HepG2 (cell line): ENCODE results near the gene TRIM44. TPM values are rescaled to one million over a fixed set of nuclear protein-coding genes. Genes with fewer than 3 reads are reported as not detected.

Experiments
- ATAC-seq: fragments of 200-7000 bp; cut with Tn5 transposase; 3 replicates; pipeline ENCODE4 v1.9.1; 2020; ENCODE audit warnings: mild to moderate bottlenecking, moderate library complexity
- BruUV-seq: library from RNA; stranded (reverse); fragments of 400-500 nt; replicated peaks from 2 replicates; lab custom pipeline; 2021; lab: Mats Ljungman, UMichigan
- CTCF ChIA-PET: fragments of 300-600 bp; formaldehyde crosslinking; extraction: SDS; loops from one replicate; lab custom pipeline; 2021; ENCODE audit warnings: low total read pairs, inconsistent platforms, low intra/inter-chr PET ratio; lab: Yijun Ruan, JAX
- POLR2A ChIA-PET: fragments of 350-600 bp; sonication (Branson Sonifier 250); formaldehyde crosslinking; loops from one replicate; lab custom pipeline; 2020; ENCODE audit warnings: antibody characterized with exemption, inconsistent platforms; lab: Yijun Ruan, JAX
- DNase-seq: peaks from one replicate; pipeline ENCODE4 v3.0.0-alpha.2; 2015; ENCODE audit warnings: low spot score
- FAIRE-seq: peaks from 3 replicates; lab custom pipeline; 2011; peaks lifted over from hg19 to GRCh38; lab: Jason Lieb, UNC
- H2AFZ ChIP-seq: one replicate; pipeline ENCODE4 v1.6.1; 2011; ENCODE audit warnings: low read length, inconsistent platforms
- H3K27ac ChIP-seq: fragments of 300-600 bp; 3 replicates; pipeline ENCODE4 v1.8.0; 2011; ENCODE audit warnings: mixed run types, mild to moderate bottlenecking, mixed read lengths, low read length, inconsistent platforms; ENCODE audit not compliant: insufficient read depth; ENCODE audit errors: extremely low read length
- H3K27me3 ChIP-seq, 2 experiments: fragments of 200-600 bp in 1 of 2; 2 replicates in 1 of 2; 3 replicates in 1 of 2; pipeline versions ENCODE4 v1.6.0 to v1.8.0; 2011; ENCODE audit warnings: low read length in 2 of 2, mild to moderate bottlenecking in 2 of 2, moderate library complexity in 2 of 2, inconsistent platforms in 1 of 2; ENCODE audit not compliant: insufficient read depth in 2 of 2, control insufficient read depth in 1 of 2
- H3K36me3 ChIP-seq, 2 experiments: fragments of 200-600 bp in 1 of 2; replicated peaks in 1 of 2; 2 replicates in 1 of 2; 3 replicates in 1 of 2; pipeline versions ENCODE4 v1.5.1 to v1.8.0; 2011; ENCODE audit warnings: low read length in 2 of 2, inconsistent platforms in 1 of 2; ENCODE audit not compliant: insufficient read depth in 2 of 2, control insufficient read depth in 1 of 2
- H3K4me1 ChIP-seq: 2 replicates; pipeline ENCODE4 v1.5.1; 2012; ENCODE audit warnings: low read length, inconsistent platforms; ENCODE audit not compliant: insufficient read depth
- H3K4me2 ChIP-seq: 2 replicates; pipeline ENCODE4 v1.6.0; 2011; ENCODE audit warnings: low read depth, low read length, inconsistent platforms
- H3K4me3 ChIP-seq, 3 experiments: fragments of 200-600 bp in 1 of 3; sonication (generic), shearing (Covaris generic) in 1 of 3; replicated peaks in 1 of 3; 2 replicates each; pipeline ENCODE4 v1.5.1; 2011 to 2016; ENCODE audit warnings: low read length in 3 of 3, inconsistent platforms in 2 of 3, low read depth in 2 of 3, mild to moderate bottlenecking in 2 of 3, control low read depth in 1 of 3, mixed read lengths in 1 of 3; ENCODE audit not compliant: insufficient read depth in 1 of 3
- H3K79me2 ChIP-seq: one replicate; pipeline ENCODE4 v1.6.1; 2011; ENCODE audit warnings: low read length, inconsistent platforms; ENCODE audit not compliant: insufficient read depth
- H3K9ac ChIP-seq: 2 replicates; pipeline ENCODE4 v1.6.0; 2011; ENCODE audit warnings: mild to moderate bottlenecking, low read depth, low read length, inconsistent platforms; ENCODE audit not compliant: insufficient read depth
- H3K9me3 ChIP-seq: 2 replicates; pipeline ENCODE4 v1.5.1; 2012; ENCODE audit warnings: mild to moderate bottlenecking, low read length
- H4K20me1 ChIP-seq: 2 replicates; pipeline ENCODE4 v1.6.0; 2011; ENCODE audit warnings: inconsistent platforms, mild to moderate bottlenecking, low read length, moderate library complexity; ENCODE audit not compliant: insufficient read depth
- HMG20A ChIP-seq: IDR thresholded peaks from 2 replicates; pipeline ENCODE4 v1.6.1; 2016; ENCODE audit warnings: borderline replicate concordance
- HNF4A ChIP-seq: sonication (generic); formaldehyde crosslinking; IDR thresholded peaks from 2 replicates; pipeline ENCODE4 v1.4.0; 2020; ENCODE audit warnings: missing genetic modification reagents
- HNF4G ChIP-seq, 2 experiments: sonication (generic) in 1 of 2; formaldehyde crosslinking in 1 of 2; IDR thresholded peaks; 2 replicates each; pipeline versions ENCODE4 v1.4.0 to v1.6.1; 2011 to 2020; ENCODE audit warnings: borderline replicate concordance in 2 of 2, low read depth in 2 of 2, mild to moderate bottlenecking in 2 of 2, low read length in 1 of 2, missing genetic modification reagents in 1 of 2, moderate library complexity in 1 of 2
- WGBS: methylation state at CpG from one replicate; pipeline ENCODE4 v1.1.6; 2017; ENCODE audit warnings: low lambda C conversion rate; 5-methylcytosine and 5-hydroxymethylcytosine counted together
- in situ Hi-C: cut with HindIII; loops from 2 replicates; pipeline ENCODE4 v1.10.0; 2017; ENCODE audit warnings: low pct_unique_long_range_greater_than_20kb; ENCODE audit not compliant: extremely low pct_ligation_motif_present
- intact Hi-C: fragments of 100-400 bp; cut with micrococcal nuclease; formaldehyde crosslinking; loops from one replicate; pipeline ENCODE4 v1.10.0; 2022; ENCODE audit not compliant: unreplicated experiment
- polyA plus RNA-seq, 8 experiments: library from polyadenylated mRNA; depleted of rRNA in 3 of 8; stranded (reverse) in 7 of 8; unstranded in 1 of 8; fragments of >200 nt; fragmentation: Illumina TruSeq in 4 of 8; extraction: Trizol in 4 of 8; gene quantifications; 2 replicates each; pipeline versions ENCODE4 v1.2.1 to v1.2.3, GENCODE V29; 2011 to 2016; ENCODE audit warnings: low read depth in 4 of 8, missing spikeins in 1 of 8, mixed read lengths in 1 of 8; ENCODE audit not compliant: insufficient read depth in 1 of 8
- total RNA-seq, 5 experiments: library from RNA; depleted of rRNA; stranded (reverse); fragments of >200 nt; fragmentation: Illumina TruSeq; extraction: Trizol; gene quantifications; 2 replicates each; pipeline ENCODE4 v1.2.3, GENCODE V29; 2016; ENCODE audit warnings: low read depth in 1 of 5
- TF ChIP-seq, protein P1 (sequence below): sonication (generic); formaldehyde crosslinking; IDR thresholded peaks from 2 replicates; pipeline ENCODE4 v1.5.1; 2020; ENCODE audit warnings: mild to moderate bottlenecking, missing genetic modification reagents
- TF ChIP-seq, protein P2 (sequence below): sonication (generic); formaldehyde crosslinking; conservative IDR thresholded peaks from 2 replicates; pipeline ENCODE4 v1.4.0; 2020; ENCODE audit warnings: mild to moderate bottlenecking, missing genetic modification reagents, moderate library complexity

Gene TRIM44
- total and polyA plus RNA-seq, 2 of the 13 experiments (the other 11 are each of a cell fraction or from before 2014, with no cell fraction given): 22.7 to 50.3 TPM

DNA sequence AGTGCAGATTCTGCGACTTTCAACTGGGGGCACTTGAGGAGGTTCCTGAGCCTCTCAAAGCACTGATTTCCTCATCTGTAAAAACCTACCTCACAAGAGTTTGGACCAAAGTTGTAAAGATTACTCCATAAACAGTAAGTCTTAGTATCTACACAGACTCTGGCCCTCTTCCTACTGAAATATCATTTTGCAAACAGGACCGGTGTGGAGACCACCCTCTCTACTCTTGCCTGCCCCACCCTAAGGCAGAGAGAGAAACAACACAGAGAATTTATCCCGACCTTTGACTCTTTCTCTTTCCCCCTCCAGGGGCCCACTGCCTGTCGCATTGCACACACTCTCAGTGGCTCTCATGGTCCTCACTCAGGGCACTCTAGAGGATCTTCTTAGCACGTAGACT is 163.4 kb downstream of the TRIM44 start:
- DNase-seq: peak; percentile 9
- in situ Hi-C loops: no loop called here
- intact Hi-C loops: loop anchor here (10.0 kb wide), 1 partner anchor 111 kb away; no protein-coding TSS in a partner anchor
- Histone ChIP-seq H3K27me3 (no peaks in the 10 kb centered on the region), H3K4me2 (peak overlapping the region; percentile 15; the same call in 1 of the 2 replicates)
- TF ChIP-seq HNF4G (IDR thresholded peaks at IDR 0.05; ENCODE audit: borderline replicate concordance, low read depth, low read length) (peak; percentile 46; the same call in 1 of the 2 replicates), HNF4G (CRISPR knock-in tag; IDR thresholded peaks at IDR 0.05; ENCODE audit: borderline replicate concordance, low read depth) (no peak), HMG20A (CRISPR knock-in tag) (no peak), HNF4A (peak; percentile 25; the same call in 1 of the 2 replicates)
- TF ChIP-seq, protein P1, sequence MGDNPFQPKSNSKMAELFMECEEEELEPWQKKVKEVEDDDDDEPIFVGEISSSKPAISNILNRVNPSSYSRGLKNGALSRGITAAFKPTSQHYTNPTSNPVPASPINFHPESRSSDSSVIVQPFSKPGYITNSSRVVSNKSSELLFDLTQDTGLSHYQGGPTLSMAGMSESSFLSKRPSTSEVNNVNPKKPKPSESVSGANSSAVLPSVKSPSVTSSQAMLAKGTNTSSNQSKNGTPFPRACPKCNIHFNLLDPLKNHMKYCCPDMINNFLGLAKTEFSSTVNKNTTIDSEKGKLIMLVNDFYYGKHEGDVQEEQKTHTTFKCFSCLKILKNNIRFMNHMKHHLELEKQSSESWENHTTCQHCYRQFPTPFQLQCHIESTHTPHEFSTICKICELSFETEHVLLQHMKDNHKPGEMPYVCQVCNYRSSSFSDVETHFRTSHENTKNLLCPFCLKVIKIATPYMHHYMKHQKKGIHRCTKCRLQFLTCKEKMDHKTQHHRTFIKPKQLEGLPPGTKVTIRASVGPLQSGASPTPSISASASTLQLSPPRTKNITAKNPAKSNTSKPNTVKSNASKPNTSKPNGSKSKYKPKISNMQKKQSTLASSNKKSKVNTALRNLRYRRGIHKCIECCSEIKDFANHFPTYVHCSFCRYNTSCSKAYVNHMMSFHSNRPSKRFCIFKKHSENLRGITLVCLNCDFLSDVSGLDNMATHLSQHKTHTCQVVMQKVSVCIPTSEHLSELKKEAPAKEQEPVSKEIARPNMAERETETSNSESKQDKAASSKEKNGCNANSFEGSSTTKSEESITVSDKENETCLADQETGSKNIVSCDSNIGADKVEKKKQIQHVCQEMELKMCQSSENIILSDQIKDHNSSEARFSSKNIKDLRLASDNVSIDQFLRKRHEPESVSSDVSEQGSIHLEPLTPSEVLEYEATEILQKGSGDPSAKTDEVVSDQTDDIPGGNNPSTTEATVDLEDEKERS (CRISPR knock-in tag): no peak
- TF ChIP-seq, protein P2, sequence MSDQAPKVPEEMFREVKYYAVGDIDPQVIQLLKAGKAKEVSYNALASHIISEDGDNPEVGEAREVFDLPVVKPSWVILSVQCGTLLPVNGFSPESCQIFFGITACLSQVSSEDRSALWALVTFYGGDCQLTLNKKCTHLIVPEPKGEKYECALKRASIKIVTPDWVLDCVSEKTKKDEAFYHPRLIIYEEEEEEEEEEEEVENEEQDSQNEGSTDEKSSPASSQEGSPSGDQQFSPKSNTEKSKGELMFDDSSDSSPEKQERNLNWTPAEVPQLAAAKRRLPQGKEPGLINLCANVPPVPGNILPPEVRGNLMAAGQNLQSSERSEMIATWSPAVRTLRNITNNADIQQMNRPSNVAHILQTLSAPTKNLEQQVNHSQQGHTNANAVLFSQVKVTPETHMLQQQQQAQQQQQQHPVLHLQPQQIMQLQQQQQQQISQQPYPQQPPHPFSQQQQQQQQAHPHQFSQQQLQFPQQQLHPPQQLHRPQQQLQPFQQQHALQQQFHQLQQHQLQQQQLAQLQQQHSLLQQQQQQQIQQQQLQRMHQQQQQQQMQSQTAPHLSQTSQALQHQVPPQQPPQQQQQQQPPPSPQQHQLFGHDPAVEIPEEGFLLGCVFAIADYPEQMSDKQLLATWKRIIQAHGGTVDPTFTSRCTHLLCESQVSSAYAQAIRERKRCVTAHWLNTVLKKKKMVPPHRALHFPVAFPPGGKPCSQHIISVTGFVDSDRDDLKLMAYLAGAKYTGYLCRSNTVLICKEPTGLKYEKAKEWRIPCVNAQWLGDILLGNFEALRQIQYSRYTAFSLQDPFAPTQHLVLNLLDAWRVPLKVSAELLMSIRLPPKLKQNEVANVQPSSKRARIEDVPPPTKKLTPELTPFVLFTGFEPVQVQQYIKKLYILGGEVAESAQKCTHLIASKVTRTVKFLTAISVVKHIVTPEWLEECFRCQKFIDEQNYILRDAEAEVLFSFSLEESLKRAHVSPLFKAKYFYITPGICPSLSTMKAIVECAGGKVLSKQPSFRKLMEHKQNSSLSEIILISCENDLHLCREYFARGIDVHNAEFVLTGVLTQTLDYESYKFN (CRISPR knock-in tag): peak; percentile 23; the same call in 1 of the 2 replicates
- TF ChIP-seq, all 625 proteins: peak for 3
- BruUV-seq: no TSS peak
- FAIRE-seq (no peak), ATAC-seq (peak; percentile 63)
- Histone ChIP-seq H3K4me1 (peaks cover 21% of the 10 kb centered on the region), H4K20me1 (no peaks in the 10 kb centered on the region), H3K9ac (no peak overlapping the region), H3K4me3 (no peak overlapping the region), H3K9me3 (no peaks in the 10 kb centered on the region), H3K36me3 (no peaks in the 10 kb centered on the region), H3K79me2 (no peaks in the 10 kb centered on the region), H3K27ac (no peak overlapping the region), H2AFZ (no peak overlapping the region)
- WGBS: 11% methylated on average over 5 of the region's 5 CpGs
- ChIA-PET CTCF (no interaction called here), POLR2A (interaction anchor here (0.6 kb wide), 1 partner anchor 459 kb away, joined by 4 read pairs; no protein-coding TSS in a partner anchor)
